ENCODE results near the gene C3orf62.
"Not testable (repeated sequence)": the region's sequence is repeated elsewhere in the genome, so short reads cannot be mapped to it uniquely, and the experiment has no call there.

C3orf62 gene

GRCh38 chr3:49269443-49270155, 7.4 kb downstream of the C3orf62 start:
- no peak for DNase-seq (ENCODE audit: low read depth)

GRCh38 chr3:49266410-49267095, 10.5 kb downstream of the C3orf62 start:
- DNase-seq (ENCODE audit: low read depth) = no peak

GRCh38 chr3:49265661-49266386, 11.2 kb downstream of the C3orf62 start:
- no peak for DNase-seq (ENCODE audit: low read depth)

GRCh38 chr3:49263159-49263889, 13.7 kb downstream of the C3orf62 start:
- no peak for DNase-seq (ENCODE audit: low read depth)

- no peak for DNase-seq (ENCODE audit: low read depth)
Observed at GRCh38 chr3:49260806-49261324, 16.2 kb downstream of the C3orf62 start.

- no peak for DNase-seq (ENCODE audit: low read depth)
Observed at GRCh38 chr3:49257187-49257586, 19.8 kb downstream of the C3orf62 start.

GRCh38 chr3:49255718-49256511, 21.1 kb downstream of the C3orf62 start:
- DNase-seq (ENCODE audit: low read depth) = no peak

- peak; percentile 43 for DNase-seq (ENCODE audit: low read depth)
Observed at GRCh38 chr3:49255112-49255511, 21.9 kb downstream of the C3orf62 start.

- DNase-seq (ENCODE audit: low read depth) = no peak
Observed at GRCh38 chr3:49253512-49253911, 23.5 kb downstream of the C3orf62 start.

- peak; percentile 56 for DNase-seq (ENCODE audit: low read depth)
Observed at GRCh38 chr3:49248840-49249227, 28.2 kb downstream of the C3orf62 start.

GRCh38 chr3:49244581-49245205, 32.3 kb downstream of the C3orf62 start:
- no peak for DNase-seq (ENCODE audit: low read depth)

- not testable (repeated sequence) for DNase-seq (ENCODE audit: low read depth)
Observed at GRCh38 chr3:49240091-49240490, 36.9 kb downstream of the C3orf62 start.

GRCh38 chr3:49238274-49239127, 38.5 kb downstream of the C3orf62 start:
- DNase-seq (ENCODE audit: low read depth) = peak; percentile 21

GRCh38 chr3:49237344-49237743, 39.7 kb downstream of the C3orf62 start:
- DNase-seq (ENCODE audit: low read depth) = no peak

GRCh38 chr3:49236226-49236625, 40.8 kb downstream of the C3orf62 start:
- DNase-seq (ENCODE audit: low read depth) = no peak

GRCh38 chr3:49228817-49229216, 48.2 kb downstream of the C3orf62 start:
- not testable (repeated sequence) for DNase-seq (ENCODE audit: low read depth)

- no peak for DNase-seq (ENCODE audit: low read depth)
Observed at GRCh38 chr3:49222002-49222401, 55.0 kb downstream of the C3orf62 start.

GRCh38 chr3:49220985-49221563, 56.0 kb downstream of the C3orf62 start:
- not testable (repeated sequence) for DNase-seq (ENCODE audit: low read depth)

GRCh38 chr3:49219132-49219531, 57.9 kb downstream of the C3orf62 start:
- no peak for DNase-seq (ENCODE audit: low read depth)

All from EH (cell line).